Astrocyte of the cerebellum (primary cell): ENCODE results near the gene GPBAR1.
A peak's percentile ranks its signal among the peaks of the same experiment; 100 is the strongest.

ENCODE experiments used
- DNase-seq: peaks from one replicate; pipeline ENCODE4 v3.0.0-alpha.2; 2011; ENCODE audit warnings: low read depth
- H3K4me3 ChIP-seq: 2 replicates; pipeline ENCODE4 v1.5.1; 2011; ENCODE audit warnings: mild to moderate bottlenecking, low read depth, low read length, moderate library complexity
- CTCF ChIP-seq: IDR thresholded peaks from 2 replicates; pipeline ENCODE4 v1.5.1; 2012; ENCODE audit warnings: low read length, low read depth, moderate library complexity, mild to moderate bottlenecking; ENCODE audit errors: missing control alignments
- in situ Hi-C: cut with HindIII; loops from 2 replicates; pipeline ENCODE4 v1.10.0; 2017; ENCODE audit warnings: low sequenced_read_pairs

Gene GPBAR1

GRCh38 chr2:218284106-218284811 lies 23.4 kb downstream of the GPBAR1 start:
- in situ Hi-C loops, result no loop called here

GRCh38 chr2:218285604-218286003 lies 24.8 kb downstream of the GPBAR1 start:
- TF ChIP-seq CTCF, result no peak
- in situ Hi-C loops, result no loop called here
- DNase-seq, result peak; percentile 49
- peak overlapping the region; percentile 47 for H3K4me3 ChIP-seq

More at GRCh38 chr2:218284106-218284811, 23.4 kb downstream of the GPBAR1 start:
- no peak for DNase-seq
- TF ChIP-seq CTCF, result no peak
- H3K4me3 ChIP-seq, result no peak overlapping the region

GRCh38 chr2:218286570-218287459 lies 26.0 kb downstream of the GPBAR1 start:
- in situ Hi-C loops, result no loop called here
- DNase-seq, result peak; percentile 81
- no peak for TF ChIP-seq CTCF
- H3K4me3 ChIP-seq, result peak overlapping the region; percentile 47

GRCh38 chr2:218289639-218290315 lies 29.0 kb downstream of the GPBAR1 start:
- no peak for TF ChIP-seq CTCF
- no peak for DNase-seq
- H3K4me3 ChIP-seq, result no peak overlapping the region
- in situ Hi-C loops, result no loop called here

GRCh38 chr2:218290316-218291261 lies 29.8 kb downstream of the GPBAR1 start:
- H3K4me3 ChIP-seq, result peak overlapping the region; percentile 76
- no peak for DNase-seq
- in situ Hi-C loops, result no loop called here
- TF ChIP-seq CTCF, result no peak
